ENCODE data around the gene FNDC3B. TPM values are rescaled to one million over a fixed set of nuclear protein-coding genes. Genes with fewer than 3 reads are reported as not detected.

FNDC3B gene
- total and polyA plus RNA-seq, 12 donors = 9.7 to 118 (median 85.0) TPM

GRCh38 chr3:172300187-172300586, 260.8 kb downstream of the FNDC3B start:
- DNase-seq (no peak), ATAC-seq (no peak)
- no peaks in the 10 kb centered on the region for H3K27me3 ChIP-seq
- H3K9me3 ChIP-seq = no peaks in the 10 kb centered on the region
- intact Hi-C loops (cut with DNase I) = no loop called here
- H3K27ac ChIP-seq = peak overlapping the region in 1 of 10 donors; percentile 32
- peaks cover 0 to 98% (median 21%) of the 10 kb centered on the region in 9 donors for H3K36me3 ChIP-seq
- TF ChIP-seq CTCF (IDR thresholded peaks at IDR 0.05) = no peak
- H3K4me1 ChIP-seq = peaks cover 0 to 36% (median 12%) of the 10 kb centered on the region in 9 donors
- H3K4me3 ChIP-seq = no peak overlapping the region
- 45 to 58% methylated on average over 2 of the region's 2 CpGs for WGBS, 2 donors

DNA sequence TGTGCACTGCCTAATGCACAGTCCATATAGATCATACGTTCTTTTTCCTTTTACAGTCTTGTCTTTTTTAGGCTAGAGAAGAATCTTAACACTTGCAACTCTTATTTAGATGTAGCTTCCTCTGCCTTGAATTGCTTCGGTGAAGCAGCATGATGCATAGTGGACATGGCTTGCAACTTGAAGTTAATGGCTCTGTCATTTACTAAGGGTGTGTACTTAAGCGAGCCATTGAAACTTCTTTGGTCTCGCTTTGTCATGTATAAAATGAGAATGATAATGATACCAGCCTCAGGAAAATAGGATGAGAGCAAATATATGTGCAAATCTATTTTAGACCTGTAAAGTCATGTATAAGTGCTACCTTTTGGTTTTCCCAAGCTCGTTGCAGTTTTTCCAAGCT, 261.5 kb downstream of the FNDC3B start:
- Histone ChIP-seq H3K4me3 (no peak overlapping the region), H3K4me1 (peaks cover 0 to 35% (median 12%) of the 10 kb centered on the region in 9 donors), H3K9me3 (no peaks in the 10 kb centered on the region), H3K36me3 (peaks cover 0 to 98% (median 20%) of the 10 kb centered on the region in 9 donors), H3K27me3 (no peaks in the 10 kb centered on the region), H3K27ac (no peak overlapping the region)
- ATAC-seq (no peak), DNase-seq (no peak)
- WGBS, 2 donors = 76 to 86% methylated on average over 5 of the region's 5 CpGs
- intact Hi-C loops (cut with DNase I) = no loop called here
- TF ChIP-seq CTCF (IDR thresholded peaks at IDR 0.05) = no peak

GRCh38 chr3:172302203-172302602, 262.8 kb downstream of the FNDC3B start:
- H3K4me3 ChIP-seq = no peak overlapping the region
- intact Hi-C loops (cut with DNase I) = no loop called here
- 88 to 93% methylated on average over 2 of the region's 2 CpGs for WGBS, 2 donors
- DNase-seq (no peak), ATAC-seq (peak in 1 of 8 donors; percentile 26)
- peaks cover 0 to 27% (median 12%) of the 10 kb centered on the region in 9 donors for H3K4me1 ChIP-seq
- H3K27ac ChIP-seq = peak overlapping the region in 3 of 10 donors; percentile 1 to 33 (median 9)
- H3K27me3 ChIP-seq = no peaks in the 10 kb centered on the region
- no peak for TF ChIP-seq CTCF (IDR thresholded peaks at IDR 0.05)
- peaks cover 0 to 95% (median 12%) of the 10 kb centered on the region in 9 donors for H3K36me3 ChIP-seq
- no peaks in the 10 kb centered on the region for H3K9me3 ChIP-seq

GRCh38 chr3:172303181-172303580, 263.8 kb downstream of the FNDC3B start:
- TF ChIP-seq CTCF (IDR thresholded peaks at IDR 0.05) = no peak
- WGBS, 2 donors = 73 to 85% methylated on average over 4 of the region's 4 CpGs
- H3K9me3 ChIP-seq = no peaks in the 10 kb centered on the region
- intact Hi-C loops (cut with DNase I) = no loop called here
- peaks cover 0 to 30% (median 12%) of the 10 kb centered on the region in 9 donors for H3K4me1 ChIP-seq
- DNase-seq (no peak), ATAC-seq (no peak)
- peak overlapping the region in 2 of 10 donors; percentile 4 to 5 for H3K27ac ChIP-seq
- H3K4me3 ChIP-seq = no peak overlapping the region
- peaks cover 0 to 95% (median 16%) of the 10 kb centered on the region in 9 donors for H3K36me3 ChIP-seq
- H3K27me3 ChIP-seq = no peaks in the 10 kb centered on the region

Measured in heart right ventricle (tissue), 16 donors.